A673 (cell line): Measurements from ENCODE around the gene ZNF668. TPM values are rescaled to one million over a fixed set of nuclear protein-coding genes. Genes with fewer than 3 reads are reported as not detected.

Experiments used
- BruUV-seq: library from RNA; stranded (reverse); fragments of 400-500 nt; replicated peaks from 2 replicates; lab custom pipeline; 2021; lab: Mats Ljungman, UMichigan
- CTCF ChIA-PET: fragments of 300-600 bp; sonication (Branson Sonifier 250); formaldehyde crosslinking; loops from one replicate; lab custom pipeline; 2022; ENCODE audit warnings: antibody characterized with exemption; lab: Charles Lee
- POLR2A ChIA-PET: fragments of 300-600 bp; sonication (Branson Sonifier 250); formaldehyde crosslinking; loops from one replicate; lab custom pipeline; 2022; ENCODE audit warnings: antibody characterized with exemption; ENCODE audit not compliant: low non-redundant PET; lab: Charles Lee
- DNase-seq: peaks from one replicate; pipeline ENCODE4 v3.0.0-alpha.2; 2015; ENCODE audit warnings: low spot score
- H3K27ac ChIP-seq: fragments of 200-600 bp; sonication (generic); 2 replicates; pipeline ENCODE4 v1.5.1; 2016; ENCODE audit warnings: mixed run types, low read depth, mild to moderate bottlenecking, mixed read lengths, antibody characterized with exemption, low read length; ENCODE audit not compliant: poor library complexity, severe bottlenecking
- H3K27me3 ChIP-seq: fragments of 200-600 bp; sonication (generic); replicated peaks from 2 replicates; pipeline ENCODE4 v1.6.1; 2017; ENCODE audit warnings: mixed run types, low read depth, mild to moderate bottlenecking, mixed read lengths, antibody characterized with exemption, low read length; ENCODE audit not compliant: insufficient read depth, poor library complexity
- H3K36me3 ChIP-seq: fragments of 200-600 bp; sonication (generic); 2 replicates; pipeline ENCODE4 v1.6.1; 2016; ENCODE audit warnings: mixed run types, mild to moderate bottlenecking, mixed read lengths, antibody characterized with exemption, low read length; ENCODE audit not compliant: insufficient read depth, poor library complexity, severe bottlenecking
- H3K4me1 ChIP-seq: fragments of 200-600 bp; sonication (generic); 2 replicates; pipeline ENCODE4 v1.6.1; 2017; ENCODE audit warnings: mixed run types, mild to moderate bottlenecking, mixed read lengths, antibody characterized with exemption, low read length; ENCODE audit not compliant: insufficient read depth, poor library complexity, severe bottlenecking
- H3K4me3 ChIP-seq: fragments of 200-600 bp; sonication (generic); 2 replicates; pipeline ENCODE4 v1.5.1; 2016; ENCODE audit warnings: low read depth, mixed run types, mild to moderate bottlenecking, mixed read lengths, low read length; ENCODE audit not compliant: poor library complexity, severe bottlenecking
- H3K9me3 ChIP-seq: fragments of 200-600 bp; sonication (generic); 2 replicates; pipeline ENCODE4 v1.6.1; 2016; ENCODE audit warnings: mixed run types, low read depth, mild to moderate bottlenecking, mixed read lengths, antibody characterized with exemption, low read length; ENCODE audit not compliant: poor library complexity, severe bottlenecking
- CTCF ChIP-seq: fragments of 300-800, 200-600 bp; sonication (generic); conservative IDR thresholded peaks from 2 replicates; pipeline ENCODE4 v1.5.1; 2017; ENCODE audit warnings: low read depth, mild to moderate bottlenecking, antibody characterized with exemption, low read length, moderate library complexity, mixed read lengths
- EZH2 ChIP-seq: fragments of 200-600 bp; sonication (generic); IDR thresholded peaks from 2 replicates; pipeline ENCODE4 v1.6.1; 2017; ENCODE audit warnings: borderline replicate concordance, low read depth, mild to moderate bottlenecking, mixed read lengths, antibody characterized with exemption, low read length; ENCODE audit not compliant: poor library complexity, severe bottlenecking
- intact Hi-C: fragments of 100-400 bp; cut with micrococcal nuclease; formaldehyde crosslinking; loops from one replicate; pipeline ENCODE4 v1.10.0; 2022; ENCODE audit not compliant: unreplicated experiment
- total RNA-seq: library from RNA; stranded (reverse); gene quantifications from 2 replicates; pipeline ENCODE4 v1.2.3, GENCODE V29; 2021

ZNF668 gene
- total RNA-seq, 1 experiment from 2014 or later: 19.8 TPM

DNA sequence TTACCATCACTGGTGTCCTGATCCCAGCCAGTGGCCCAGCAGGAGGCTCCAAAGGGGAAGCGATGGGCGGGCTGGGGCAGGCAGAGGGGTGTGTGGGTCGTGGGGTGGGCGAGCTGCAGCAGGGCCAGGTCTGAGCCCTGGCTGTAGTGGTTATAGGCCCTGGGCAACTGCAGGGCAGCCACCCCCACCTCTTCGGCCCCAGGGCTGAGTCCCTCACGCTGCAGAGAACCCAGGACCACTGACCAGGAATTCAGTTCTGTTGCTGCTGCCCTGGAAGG is 12.5 kb upstream of the ZNF668 start:
- no TSS peak for BruUV-seq
- ChIA-PET POLR2A (no interaction called here), CTCF (no interaction called here)
- H3K4me3 ChIP-seq: no peak overlapping the region
- intact Hi-C loops: loop anchor here (10.0 kb wide), 1 partner anchor 788 kb away; the partner anchor contains the start of gene ZNF267
- no peaks in the 10 kb centered on the region for H3K27me3 ChIP-seq
- H3K27ac ChIP-seq: no peak overlapping the region
- TF ChIP-seq EZH2: no peak
- TF ChIP-seq CTCF: no peak
- DNase-seq: no peak
- peaks cover 16% of the 10 kb centered on the region for H3K36me3 ChIP-seq
- H3K9me3 ChIP-seq: no peaks in the 10 kb centered on the region
- no peaks in the 10 kb centered on the region for H3K4me1 ChIP-seq

DNA sequence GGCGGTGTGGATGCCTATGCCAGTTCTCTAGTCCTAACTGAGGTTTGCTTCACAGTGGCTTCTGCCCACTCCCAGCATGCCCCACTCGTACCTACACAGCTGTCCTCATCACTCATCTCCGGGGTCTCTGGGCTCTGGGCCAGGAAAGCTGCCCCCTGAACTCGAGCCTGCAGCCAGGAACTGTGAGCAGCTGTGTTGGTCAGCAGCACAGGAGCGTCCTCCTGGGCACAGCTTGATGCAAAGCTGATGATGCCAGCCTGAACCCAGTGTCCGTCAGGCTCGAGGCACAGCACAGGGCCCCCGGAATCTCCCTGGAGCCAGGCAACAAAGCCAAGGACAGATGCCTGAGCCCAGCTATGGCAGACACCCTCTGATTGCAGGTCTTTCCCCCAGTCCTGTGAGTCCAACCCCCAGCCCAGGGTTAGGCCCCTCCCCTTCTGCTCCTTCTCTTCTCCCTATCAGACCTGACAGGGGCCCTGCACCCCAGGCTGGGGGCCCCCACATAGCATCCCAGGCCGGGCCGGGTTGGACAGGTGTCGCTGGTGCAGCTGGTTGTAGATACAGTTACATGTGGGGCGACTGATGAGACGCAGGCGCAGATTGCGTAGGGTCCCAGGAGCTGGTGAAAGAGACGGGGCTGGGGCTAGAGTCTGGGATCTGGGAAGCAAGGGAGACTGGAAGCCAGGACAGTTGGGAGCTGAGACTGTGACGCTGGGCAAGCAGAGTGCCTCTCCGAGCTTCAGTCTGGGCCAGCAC is 12.0 kb upstream of the ZNF668 start:
- no peak overlapping the region for H3K4me3 ChIP-seq
- no peak for DNase-seq
- no peak overlapping the region for H3K27ac ChIP-seq
- no peaks in the 10 kb centered on the region for H3K27me3 ChIP-seq
- ChIA-PET CTCF (no interaction called here), POLR2A (no interaction called here)
- BruUV-seq: no TSS peak
- intact Hi-C loops: loop anchor here (10.0 kb wide), 1 partner anchor 789 kb away; the partner anchor contains the start of gene ZNF267
- H3K36me3 ChIP-seq: peaks cover 20% of the 10 kb centered on the region
- no peaks in the 10 kb centered on the region for H3K4me1 ChIP-seq
- TF ChIP-seq EZH2: no peak
- no peak for TF ChIP-seq CTCF
- H3K9me3 ChIP-seq: no peaks in the 10 kb centered on the region

DNA sequence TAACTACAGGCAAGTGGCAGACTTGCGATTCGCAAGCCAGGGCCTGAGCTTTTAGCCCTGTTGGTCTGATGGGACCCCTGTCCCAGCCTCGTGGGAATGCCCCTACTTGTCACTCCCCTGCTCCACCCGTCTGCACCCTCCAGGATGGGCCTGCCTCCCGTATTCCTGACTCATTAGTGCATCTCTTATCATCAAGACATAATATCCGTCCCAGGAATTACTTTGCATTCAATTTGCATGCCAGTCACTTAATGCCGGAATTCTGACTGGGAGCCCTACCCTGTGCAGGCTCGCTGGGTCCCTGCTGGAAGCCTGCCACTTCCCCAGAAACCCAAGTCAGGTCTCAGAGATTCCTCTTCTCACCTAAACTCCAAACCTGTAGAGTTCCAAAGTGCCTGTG is 11.4 kb upstream of the ZNF668 start:
- H3K4me3 ChIP-seq: no peak overlapping the region
- intact Hi-C loops: loop anchor here (10.0 kb wide), 1 partner anchor 789 kb away; the partner anchor contains the start of gene ZNF267
- ChIA-PET POLR2A (no interaction called here), CTCF (no interaction called here)
- H3K36me3 ChIP-seq: peaks cover 20% of the 10 kb centered on the region
- H3K27ac ChIP-seq: no peak overlapping the region
- DNase-seq: no peak
- no TSS peak for BruUV-seq
- H3K9me3 ChIP-seq: no peaks in the 10 kb centered on the region
- no peaks in the 10 kb centered on the region for H3K4me1 ChIP-seq
- TF ChIP-seq EZH2 (no peak), CTCF (no peak)
- H3K27me3 ChIP-seq: no peaks in the 10 kb centered on the region
